Measurements from ENCODE around the gene TSTD1. TPM values are rescaled to one million over a fixed set of nuclear protein-coding genes. Genes with fewer than 3 reads are reported as not detected.
A peak's percentile ranks its signal among the peaks of the same experiment; 100 is the strongest.
"Not testable (repeated sequence)": the region's sequence is repeated elsewhere in the genome, so short reads cannot be mapped to it uniquely, and the experiment has no call there.

TSTD1 gene
- total and polyA plus RNA-seq, 2 donors, result 23.1 to 36.7 TPM

DNA sequence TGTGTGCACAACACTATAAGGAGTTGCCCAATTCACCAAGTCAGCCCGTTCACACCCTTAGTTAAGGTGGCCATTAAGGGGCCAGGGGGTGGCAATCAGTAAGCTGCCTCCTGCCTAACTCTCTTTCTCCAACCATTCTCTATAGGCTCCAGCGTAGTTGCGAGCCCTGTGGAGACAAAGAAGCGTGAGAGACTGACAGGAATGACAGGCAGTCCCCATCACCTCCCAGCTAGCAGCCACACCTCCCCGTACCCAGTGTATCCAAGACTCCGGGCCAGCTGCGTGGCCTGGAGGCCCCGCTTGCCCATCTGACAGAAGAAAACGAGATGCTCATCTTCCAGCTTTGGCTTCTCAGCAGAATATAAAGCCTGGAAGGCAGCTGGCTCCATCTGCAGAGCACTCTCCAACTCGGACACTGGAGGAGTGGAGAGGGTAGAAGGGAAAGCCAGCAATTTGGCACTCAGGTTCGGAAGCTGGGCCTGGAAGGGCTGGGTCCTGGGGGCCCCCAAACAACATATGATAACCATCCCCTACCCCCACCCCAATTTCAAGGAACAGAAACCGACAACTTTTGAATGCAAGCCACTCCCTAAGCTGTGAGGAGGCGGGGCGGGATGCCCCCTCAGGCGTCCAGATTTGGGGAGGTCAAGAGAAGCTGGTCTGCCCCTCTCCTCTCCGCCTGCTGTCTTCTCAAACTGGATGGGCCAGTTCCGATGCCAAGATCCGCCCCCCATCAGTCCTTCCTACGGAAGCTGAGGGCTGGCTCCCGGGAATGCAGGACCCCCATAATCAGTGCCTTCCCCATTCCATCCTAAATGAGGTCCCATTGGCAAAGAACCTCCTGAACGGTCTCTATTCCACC lies 872 bp downstream of the TSTD1 start:
- peak overlapping the region; percentile 11 for H3K27ac ChIP-seq (ENCODE audit: low read depth)
- DNase-seq (ENCODE audit: extremely low spot score), result no peak
- no peaks in the 10 kb centered on the region for H3K4me1 ChIP-seq (ENCODE audit: insufficient read depth)
- H3K36me3 ChIP-seq (ENCODE audit: insufficient read depth), result no peaks in the 10 kb centered on the region
- H3K4me3 ChIP-seq (ENCODE audit: low read depth, low read length), result peak overlapping the region; percentile 45
- 50% methylated on average over 21 of the region's 21 CpGs for WGBS

DNA sequence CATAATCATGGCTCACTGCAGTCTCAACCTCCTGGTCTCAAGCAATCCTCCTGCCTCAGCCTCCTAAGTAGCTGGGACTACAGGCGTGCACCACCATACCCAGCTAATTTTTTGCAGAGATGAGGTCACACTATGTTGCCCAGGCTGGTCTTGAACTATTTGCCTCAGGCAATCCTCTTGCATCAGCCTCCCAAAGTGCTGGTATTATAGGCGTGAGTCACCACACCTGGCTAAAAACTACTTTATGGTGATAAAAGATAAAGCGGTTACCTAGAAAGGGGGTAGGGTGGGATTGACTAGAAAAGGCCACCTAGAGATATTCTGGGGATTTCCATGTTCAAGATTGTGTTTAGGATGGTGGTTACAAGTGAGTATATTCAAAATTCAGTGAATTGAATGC lies 5.0 kb downstream of the TSTD1 start:
- Histone ChIP-seq H3K4me3 (ENCODE audit: low read depth, low read length) (no peak overlapping the region), H3K4me1 (ENCODE audit: insufficient read depth) (no peaks in the 10 kb centered on the region), H3K36me3 (ENCODE audit: insufficient read depth) (no peaks in the 10 kb centered on the region), H3K27ac (ENCODE audit: low read depth) (no peak overlapping the region)
- 96% methylated on average over 3 of the region's 3 CpGs for WGBS
- DNase-seq (ENCODE audit: extremely low spot score), result no peak

DNA sequence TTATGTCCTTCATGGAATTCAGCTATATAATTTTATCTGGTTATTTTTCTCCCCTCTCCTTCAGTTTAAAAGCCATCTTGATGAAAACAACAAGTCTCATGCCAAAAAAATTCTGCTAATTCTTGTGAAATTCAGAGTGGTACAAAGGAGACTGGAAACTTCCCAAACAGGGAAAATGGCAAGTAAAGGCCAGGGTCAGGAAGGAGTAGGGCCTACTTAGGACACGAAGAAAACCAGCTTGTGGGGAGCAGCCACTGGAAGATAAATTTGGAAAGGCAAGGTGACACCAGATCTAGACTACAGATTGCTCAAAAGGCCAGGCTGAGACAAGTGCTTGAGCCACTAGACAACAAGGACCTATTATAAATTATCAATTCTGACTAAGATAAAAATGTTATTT lies 6.4 kb downstream of the TSTD1 start:
- 72% methylated on average over 1 of the region's 1 CpG for WGBS
- DNase-seq (ENCODE audit: extremely low spot score), result no peak
- no peaks in the 10 kb centered on the region for H3K36me3 ChIP-seq (ENCODE audit: insufficient read depth)
- H3K4me1 ChIP-seq (ENCODE audit: insufficient read depth), result no peaks in the 10 kb centered on the region
- no peak overlapping the region for H3K4me3 ChIP-seq (ENCODE audit: low read depth, low read length)
- H3K27ac ChIP-seq (ENCODE audit: low read depth), result no peak overlapping the region

DNA sequence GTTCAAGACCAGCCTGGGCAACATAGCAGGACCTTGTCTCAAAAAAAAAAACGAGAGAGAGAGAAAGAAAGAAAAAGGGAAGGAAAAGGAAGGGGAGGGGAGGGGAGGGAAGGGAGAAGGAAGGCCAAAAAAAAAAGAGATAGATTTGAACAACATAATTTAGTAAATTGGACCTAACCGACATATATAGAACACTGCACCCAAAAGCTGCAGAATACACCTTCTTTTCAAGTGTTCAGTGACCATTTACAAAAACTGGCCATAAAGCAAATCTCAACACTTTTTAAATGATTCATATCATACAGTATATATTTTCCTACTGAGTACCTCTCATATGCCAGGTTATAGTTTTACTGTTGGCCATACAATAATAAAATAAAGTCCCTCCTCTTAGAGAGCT lies 6.9 kb downstream of the TSTD1 start:
- 75% methylated on average over 2 of the region's 2 CpGs for WGBS
- no peak for DNase-seq (ENCODE audit: extremely low spot score)
- H3K27ac ChIP-seq (ENCODE audit: low read depth), result no peak overlapping the region
- no peaks in the 10 kb centered on the region for H3K4me1 ChIP-seq (ENCODE audit: insufficient read depth)
- H3K36me3 ChIP-seq (ENCODE audit: insufficient read depth), result no peaks in the 10 kb centered on the region
- no peak overlapping the region for H3K4me3 ChIP-seq (ENCODE audit: low read depth, low read length)

DNA sequence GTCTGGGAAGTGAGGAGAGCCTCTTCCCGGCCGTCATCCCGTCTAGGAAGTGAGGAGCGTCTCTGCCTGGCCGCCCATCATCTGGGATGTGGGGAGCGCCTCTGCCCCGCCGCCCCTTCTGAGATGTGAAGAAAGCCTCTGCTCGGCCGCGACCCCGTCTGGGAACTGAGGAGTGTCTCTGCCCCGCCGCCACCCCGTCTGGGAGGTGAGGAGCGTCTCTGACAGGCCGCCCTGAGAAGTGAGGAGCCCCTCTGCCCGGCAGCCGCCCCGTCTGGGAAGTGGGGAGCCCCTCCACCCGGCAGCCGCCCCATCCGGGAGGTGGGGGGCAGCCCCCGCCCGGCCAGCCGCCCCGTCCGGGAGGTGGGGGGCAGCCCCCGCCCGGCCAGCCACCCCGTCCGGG lies 9.3 kb downstream of the TSTD1 start:
- 95% methylated on average over 32 of the region's 32 CpGs for WGBS

DNA sequence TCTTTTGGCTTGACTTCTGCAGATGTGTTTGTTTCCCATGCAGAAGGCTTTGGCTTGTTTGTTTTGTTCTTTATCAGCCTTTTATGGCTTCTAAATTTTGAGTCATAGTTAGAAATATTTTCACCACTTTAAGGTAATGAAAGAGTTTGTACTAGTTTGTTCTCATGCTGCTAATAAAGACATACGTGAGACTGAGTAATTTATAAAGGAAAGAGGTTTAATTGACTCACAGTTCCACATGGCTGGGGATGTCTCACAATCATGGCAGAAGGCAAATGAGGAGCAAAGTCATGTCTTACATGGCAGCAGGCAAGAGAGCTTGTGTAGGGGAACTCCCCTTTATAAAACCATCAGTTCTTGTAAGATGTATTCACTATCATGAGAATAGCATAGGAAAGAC lies 11.8 kb downstream of the TSTD1 start:
- DNase-seq (ENCODE audit: extremely low spot score); H3K4me3 ChIP-seq (ENCODE audit: low read depth, low read length); H3K4me1 ChIP-seq (ENCODE audit: insufficient read depth); H3K36me3 ChIP-seq (ENCODE audit: insufficient read depth); H3K27ac ChIP-seq (ENCODE audit: low read depth): not testable (repeated sequence)
- 56% methylated on average over 1 of the region's 1 CpG for WGBS

More for the DNA sequence above, 9.3 kb downstream of the TSTD1 start:
- H3K27ac ChIP-seq (ENCODE audit: low read depth); H3K36me3 ChIP-seq (ENCODE audit: insufficient read depth); DNase-seq (ENCODE audit: extremely low spot score); H3K4me3 ChIP-seq (ENCODE audit: low read depth, low read length); H3K4me1 ChIP-seq (ENCODE audit: insufficient read depth): not testable (repeated sequence)

DNA sequence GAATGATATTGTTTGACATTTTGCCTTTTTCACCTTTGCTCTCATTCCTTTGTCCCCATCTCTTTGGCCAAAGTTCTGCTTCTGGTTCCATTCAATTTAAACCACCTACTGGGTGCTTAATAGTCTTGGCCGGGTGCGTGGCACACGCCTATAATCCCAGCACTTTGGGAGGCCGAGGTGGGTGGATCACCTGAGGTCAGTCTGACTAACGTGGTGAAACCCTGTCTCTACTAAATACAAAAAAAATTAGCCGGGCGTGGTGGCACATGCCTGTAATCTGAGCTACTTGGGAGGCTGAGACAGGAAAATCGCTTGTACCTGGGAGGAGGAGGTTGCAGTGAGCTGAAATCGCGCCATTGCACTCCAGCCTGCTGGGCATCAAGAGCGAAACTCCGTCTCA lies 16.3 kb downstream of the TSTD1 start:
- not testable (repeated sequence) for H3K4me3 ChIP-seq (ENCODE audit: low read depth, low read length); H3K36me3 ChIP-seq (ENCODE audit: insufficient read depth); DNase-seq (ENCODE audit: extremely low spot score); H3K4me1 ChIP-seq (ENCODE audit: insufficient read depth); H3K27ac ChIP-seq (ENCODE audit: low read depth)
- 87% methylated on average over 12 of the region's 12 CpGs for WGBS

DNA sequence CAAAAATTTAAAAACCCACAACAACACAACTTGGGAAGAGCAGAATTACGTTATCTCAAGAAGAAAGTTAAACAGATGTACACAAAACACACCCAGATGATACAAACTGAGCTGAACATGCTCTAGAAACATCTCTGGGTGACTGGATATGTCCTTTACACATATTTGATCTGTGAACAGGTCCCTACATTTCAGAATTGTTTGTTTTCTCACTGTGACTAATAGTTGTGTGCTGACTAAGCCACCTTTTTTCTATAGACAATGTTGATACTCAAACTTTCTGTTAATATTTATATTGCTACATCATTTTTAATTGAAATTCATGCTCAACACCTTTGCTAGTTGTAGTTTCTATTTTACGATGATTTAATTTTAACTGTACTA lies 16.8 kb downstream of the TSTD1 start:
- Histone ChIP-seq H3K27ac (ENCODE audit: low read depth) (peak overlapping the region; percentile 61), H3K4me1 (ENCODE audit: insufficient read depth) (no peaks in the 10 kb centered on the region), H3K4me3 (ENCODE audit: low read depth, low read length) (no peak overlapping the region), H3K36me3 (ENCODE audit: insufficient read depth) (no peaks in the 10 kb centered on the region)
- no peak for DNase-seq (ENCODE audit: extremely low spot score)
- 72% methylated on average over 2 of the region's 2 CpGs for WGBS

DNA sequence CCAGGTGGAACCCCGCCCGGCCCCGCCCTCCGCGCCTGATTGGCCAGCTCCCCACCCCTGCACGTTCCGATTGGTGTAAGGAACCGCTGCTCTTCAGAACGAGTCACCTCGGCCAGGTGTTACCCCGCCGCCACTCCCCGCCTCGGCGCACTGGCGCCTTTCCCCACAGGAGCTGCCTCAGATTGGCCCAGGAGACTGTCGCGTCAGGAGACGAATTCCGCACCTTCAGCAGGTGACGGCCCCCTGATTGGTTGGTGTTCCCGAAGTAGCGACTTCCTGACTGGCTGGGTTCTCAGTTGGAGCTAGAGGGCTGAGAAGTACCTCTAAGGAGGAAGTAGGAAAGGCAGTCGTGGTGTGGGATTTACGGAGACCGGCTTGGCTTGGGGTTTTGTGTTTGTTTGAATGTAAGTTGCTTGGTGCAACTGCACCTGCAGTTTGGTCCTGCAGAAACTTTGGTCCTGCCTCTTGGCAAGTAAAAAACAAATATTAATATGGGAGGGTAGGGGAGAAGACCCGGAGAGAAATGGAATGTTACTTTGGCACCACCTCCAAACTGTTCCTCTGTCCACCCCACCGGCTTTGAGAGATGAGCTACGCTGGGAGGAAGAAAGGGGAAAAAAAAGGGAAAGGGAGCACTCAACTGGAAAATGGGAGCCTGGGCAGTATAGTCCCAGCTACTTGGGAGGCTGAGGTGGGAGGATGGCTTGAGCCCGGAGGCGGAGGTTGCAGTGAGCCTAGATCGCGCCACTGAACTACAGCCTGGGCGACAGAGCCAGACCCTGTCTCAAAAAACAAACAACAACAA lies 17.4 kb downstream of the TSTD1 start:
- no peaks in the 10 kb centered on the region for H3K4me1 ChIP-seq (ENCODE audit: insufficient read depth)
- H3K4me3 ChIP-seq (ENCODE audit: low read depth, low read length), result peak overlapping the region; percentile 39
- H3K36me3 ChIP-seq (ENCODE audit: insufficient read depth), result no peaks in the 10 kb centered on the region
- 14% methylated on average over 34 of the region's 34 CpGs for WGBS
- H3K27ac ChIP-seq (ENCODE audit: low read depth), result peak overlapping the region; percentile 61
- peak; percentile 83 for DNase-seq (ENCODE audit: extremely low spot score)

DNA sequence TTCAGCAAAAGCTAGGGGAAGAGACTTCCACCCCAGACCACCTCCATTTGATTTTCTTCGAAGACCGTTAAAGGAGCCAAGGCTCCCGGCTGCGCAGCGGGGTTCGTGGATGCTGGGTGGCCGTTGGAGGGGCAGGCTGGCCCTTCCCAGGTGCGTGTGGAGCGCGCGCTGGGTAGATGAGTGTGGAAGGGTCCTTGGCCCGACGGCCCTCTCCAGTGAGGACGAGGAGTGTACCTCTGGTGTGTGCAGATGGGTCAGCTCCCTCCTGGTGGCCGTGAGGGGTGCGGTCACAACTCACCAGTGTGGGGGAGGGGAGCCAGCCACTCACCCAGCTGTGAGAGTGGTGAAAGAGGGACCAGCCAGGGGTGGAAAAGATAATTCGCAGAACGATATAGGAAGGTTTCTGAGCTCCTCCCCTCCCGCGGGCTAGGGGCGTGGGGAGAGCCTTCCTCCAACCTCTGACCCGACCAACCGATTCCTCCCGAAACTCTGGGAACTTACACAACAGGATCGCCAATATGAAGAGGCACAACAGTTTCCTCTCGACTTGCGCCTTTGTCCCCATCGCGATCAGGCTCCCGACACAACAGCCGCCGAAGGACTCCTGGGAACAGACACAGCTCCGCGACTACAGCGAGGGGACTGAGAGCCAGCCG lies 18.1 kb downstream of the TSTD1 start, which contains the start of gene F11R:
F11R (minus strand) TSS at position 644 of the 656 bp plus-strand sequence; CDS start at position 565, 79 bp downstream.
- H3K36me3 ChIP-seq (ENCODE audit: insufficient read depth), result no peaks in the 10 kb centered on the region
- peak within 1 kb of the TSS; percentile 65 for H3K27ac ChIP-seq (ENCODE audit: low read depth)
- 1% methylated on average over 36 of the region's 36 CpGs for WGBS
- no peak for DNase-seq (ENCODE audit: extremely low spot score)
- no peaks in the 10 kb centered on the region for H3K4me1 ChIP-seq (ENCODE audit: insufficient read depth)
- H3K4me3 ChIP-seq (ENCODE audit: low read depth, low read length), result peak within 1 kb of the TSS; percentile 39

DNA sequence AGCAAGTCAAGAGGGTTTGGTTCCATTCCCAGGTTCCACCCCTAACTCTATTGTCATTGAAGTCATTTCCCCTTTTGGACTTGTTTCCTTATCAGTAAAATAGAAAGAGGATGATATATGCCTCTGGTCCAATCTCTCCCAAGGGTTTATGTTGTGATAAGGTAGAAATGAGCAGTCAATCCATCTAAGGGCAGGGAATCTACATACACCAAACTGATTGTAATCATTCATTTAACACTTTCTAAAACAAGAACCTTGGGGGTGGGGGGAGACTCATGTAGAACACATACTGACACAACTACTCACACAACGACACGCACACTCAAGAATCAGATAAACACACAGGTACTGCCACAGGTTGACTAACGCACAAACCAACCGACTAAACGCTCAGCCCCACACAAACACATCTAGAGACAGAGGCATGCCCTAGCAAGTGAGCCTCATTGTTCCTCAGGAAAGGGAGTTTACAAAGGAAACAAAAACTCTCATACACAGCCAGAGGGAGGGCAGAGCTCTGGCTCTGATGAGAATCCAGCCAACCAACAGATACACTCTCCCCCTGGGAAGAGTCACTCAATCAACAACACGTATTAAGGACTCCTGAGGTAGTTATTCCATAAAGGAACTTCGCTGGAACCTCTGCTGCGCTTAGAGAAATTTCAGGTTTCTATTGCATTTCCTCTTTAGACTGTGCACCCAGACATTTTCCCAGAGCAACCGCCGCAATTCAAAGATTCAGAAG lies 18.8 kb downstream of the TSTD1 start:
- Histone ChIP-seq H3K27ac (ENCODE audit: low read depth) (peak overlapping the region; percentile 65), H3K36me3 (ENCODE audit: insufficient read depth) (no peaks in the 10 kb centered on the region), H3K4me3 (ENCODE audit: low read depth, low read length) (peak overlapping the region; percentile 39), H3K4me1 (ENCODE audit: insufficient read depth) (no peaks in the 10 kb centered on the region)
- 22% methylated on average over 10 of the region's 10 CpGs for WGBS
- peak; percentile 56 for DNase-seq (ENCODE audit: extremely low spot score)

DNA sequence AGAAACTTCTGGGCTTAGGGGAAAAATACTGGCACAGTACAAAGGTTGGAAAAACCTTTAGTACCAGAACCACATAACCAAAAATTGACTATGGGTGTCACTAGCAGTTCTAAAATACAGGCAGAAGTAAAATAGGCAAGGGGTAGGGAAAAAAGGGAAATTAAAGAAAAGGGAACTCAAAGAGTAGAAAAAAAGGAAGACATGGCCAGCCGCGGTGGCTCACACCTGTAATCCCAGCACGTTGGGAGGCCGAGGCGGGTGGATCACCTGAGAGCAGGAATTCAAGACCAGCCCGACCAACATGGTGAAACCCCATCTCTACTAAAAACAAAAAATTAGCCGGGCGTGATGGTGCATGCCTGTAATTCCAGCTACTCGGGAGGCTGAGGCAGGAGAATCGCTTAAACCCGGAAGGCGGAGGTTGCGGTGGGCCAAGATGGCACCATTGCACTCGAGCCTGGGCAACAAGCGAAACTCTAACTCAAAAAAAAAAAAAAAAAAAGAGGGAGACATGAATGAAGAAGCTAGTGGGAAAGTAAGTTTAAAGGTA lies 19.6 kb downstream of the TSTD1 start:
- not testable (repeated sequence) for H3K27ac ChIP-seq (ENCODE audit: low read depth); H3K36me3 ChIP-seq (ENCODE audit: insufficient read depth); H3K4me1 ChIP-seq (ENCODE audit: insufficient read depth); H3K4me3 ChIP-seq (ENCODE audit: low read depth, low read length); DNase-seq (ENCODE audit: extremely low spot score)
- 84% methylated on average over 15 of the region's 15 CpGs for WGBS

DNA sequence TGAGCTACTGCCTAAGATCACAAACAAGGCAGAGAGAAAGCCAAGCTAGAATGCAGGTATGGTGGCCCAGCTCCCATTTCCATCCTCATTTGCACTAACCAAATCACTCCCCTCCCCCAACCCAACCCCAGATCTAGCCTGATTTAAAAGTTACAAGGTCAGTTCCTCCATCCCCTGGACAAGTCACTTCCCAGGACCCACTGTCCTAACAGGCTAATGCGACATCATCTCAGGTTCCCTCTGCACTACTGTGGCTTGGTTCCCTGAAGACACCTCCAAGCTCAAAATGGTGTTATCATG lies 20.2 kb downstream of the TSTD1 start:
- no peaks in the 10 kb centered on the region for H3K36me3 ChIP-seq (ENCODE audit: insufficient read depth)
- H3K4me3 ChIP-seq (ENCODE audit: low read depth, low read length), result no peak overlapping the region
- H3K27ac ChIP-seq (ENCODE audit: low read depth), result no peak overlapping the region
- H3K4me1 ChIP-seq (ENCODE audit: insufficient read depth), result no peaks in the 10 kb centered on the region
- no peak for DNase-seq (ENCODE audit: extremely low spot score)
- WGBS, result 92% methylated on average over 1 of the region's 1 CpG

All from urinary bladder (tissue), 4 donors.